ENCODE measurements around the gene TYW1B.
"Not testable (repeated sequence)": the region's sequence is repeated elsewhere in the genome, so short reads cannot be mapped to it uniquely, and the experiment has no call there.

Gene TYW1B

DNA sequence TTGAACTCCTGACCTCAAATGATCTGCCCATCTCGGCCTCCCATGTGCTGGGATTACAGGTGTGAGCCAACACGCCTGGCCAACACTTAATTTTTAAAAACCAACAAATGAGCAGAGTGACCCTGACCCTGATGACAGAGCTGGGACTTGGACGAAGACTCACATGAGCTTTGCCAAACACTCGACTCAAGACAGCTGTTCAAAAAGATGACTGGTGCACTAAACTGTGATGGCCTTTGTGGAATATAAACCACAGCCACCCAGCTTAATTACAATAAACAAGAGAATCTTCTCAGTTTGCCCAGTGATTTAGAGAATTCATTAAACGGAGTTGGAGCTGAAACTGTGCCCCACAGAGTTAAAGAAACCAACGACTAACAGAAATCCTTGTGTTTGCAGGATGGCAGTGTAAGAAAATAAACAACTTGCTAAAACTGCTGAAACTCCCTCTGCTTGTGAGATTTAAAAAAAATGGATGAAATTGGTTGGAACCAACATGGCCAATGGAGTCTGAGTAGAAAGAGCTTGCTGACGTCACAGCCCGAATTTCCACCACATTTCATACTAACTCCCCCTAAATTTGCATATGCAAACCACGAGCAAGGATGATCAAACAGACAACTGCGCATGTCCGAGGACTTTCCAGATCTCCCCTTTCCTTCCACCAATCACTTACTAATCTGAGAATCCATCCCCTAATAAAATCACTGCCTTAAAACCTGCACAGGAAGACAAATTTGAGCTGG, 209.4 kb downstream of the TYW1B start:
- DNase-seq: not testable (repeated sequence)

DNA sequence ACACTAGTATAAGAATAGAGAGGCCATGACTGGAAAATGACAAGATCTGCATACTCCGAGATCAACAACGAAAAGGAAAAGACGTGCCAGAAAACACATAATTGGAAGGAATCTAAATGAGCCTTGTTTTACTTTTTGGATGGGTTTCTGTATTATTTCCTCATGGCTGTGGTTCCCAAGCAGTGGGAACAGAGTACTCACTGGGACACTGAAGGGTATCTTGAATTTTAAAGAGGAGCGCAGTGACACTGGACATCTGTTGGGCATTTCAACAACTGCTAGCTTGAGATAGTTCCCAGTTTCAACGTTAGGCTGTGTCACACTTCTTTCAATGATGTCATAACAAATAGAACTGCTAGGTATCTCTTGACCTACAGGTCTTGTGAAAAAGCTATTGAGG, 218.2 kb downstream of the TYW1B start:
- not testable (repeated sequence) for DNase-seq

DNA sequence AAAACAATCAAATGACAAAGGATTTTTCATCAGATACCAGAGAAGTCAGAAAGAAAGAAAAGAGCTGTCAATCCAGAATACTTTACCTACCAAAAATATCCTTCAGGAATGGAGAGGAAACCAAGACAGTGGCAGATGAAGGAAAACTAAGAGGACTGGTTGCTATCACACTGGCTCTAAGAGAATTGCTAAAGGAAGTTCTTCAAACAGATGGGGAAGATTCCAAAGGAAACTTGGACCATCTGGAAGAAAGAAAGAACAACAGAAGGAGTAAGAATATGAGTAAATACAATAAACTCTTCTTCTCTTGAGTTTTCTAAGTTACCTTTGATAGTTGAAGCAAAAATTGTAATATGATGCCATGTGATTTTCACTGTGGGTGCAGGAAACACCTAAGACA, 220.0 kb downstream of the TYW1B start:
- not testable (repeated sequence) for DNase-seq

GRCh38 chr7:72605863-72606431, 222.1 kb downstream of the TYW1B start:
- not testable (repeated sequence) for DNase-seq

- DNase-seq: not testable (repeated sequence)
Measured at GRCh38 chr7:72604771-72605611, 223.0 kb downstream of the TYW1B start.

DNA sequence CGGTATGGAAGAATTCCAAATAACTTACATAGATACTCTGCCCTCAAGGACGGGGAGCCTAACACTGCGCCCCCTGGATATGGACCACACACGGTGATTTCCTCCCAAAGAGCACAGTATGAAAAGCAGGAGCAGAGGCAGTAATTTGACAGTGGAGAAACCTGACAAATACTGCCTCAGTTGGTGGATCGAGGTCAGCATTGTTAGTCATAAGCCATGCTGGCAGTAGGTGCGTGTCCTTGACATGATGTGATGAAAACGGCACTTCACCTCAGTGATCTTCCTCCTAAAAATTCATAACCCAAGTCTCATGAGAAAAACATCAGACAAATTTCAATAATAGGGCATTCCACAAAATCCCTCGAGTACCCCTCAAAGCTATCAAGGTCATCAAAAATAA, 224.5 kb downstream of the TYW1B start:
- not testable (repeated sequence) for DNase-seq

DNA sequence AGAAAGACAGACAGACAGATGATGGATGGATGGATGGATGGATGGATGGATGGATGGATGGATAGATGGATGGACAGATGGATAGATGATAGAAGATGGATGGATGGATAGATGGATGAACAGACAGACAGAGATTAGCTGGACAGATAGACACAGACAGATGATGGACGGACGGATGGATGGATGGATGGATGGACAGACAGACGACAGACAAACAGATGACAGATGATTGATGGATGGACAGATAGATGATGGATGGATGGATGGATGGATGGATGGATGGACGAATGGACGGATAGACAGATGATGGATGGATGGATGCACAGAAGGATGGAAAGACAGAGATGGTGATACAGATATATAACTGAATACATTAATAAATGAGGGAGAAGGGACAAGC, 224.9 kb downstream of the TYW1B start:
- DNase-seq: no peak

GRCh38 chr7:72601683-72602082, 226.3 kb downstream of the TYW1B start:
- DNase-seq: not testable (repeated sequence)

GRCh38 chr7:72590023-72590422, 238.0 kb downstream of the TYW1B start:
- DNase-seq: not testable (repeated sequence)

DNA sequence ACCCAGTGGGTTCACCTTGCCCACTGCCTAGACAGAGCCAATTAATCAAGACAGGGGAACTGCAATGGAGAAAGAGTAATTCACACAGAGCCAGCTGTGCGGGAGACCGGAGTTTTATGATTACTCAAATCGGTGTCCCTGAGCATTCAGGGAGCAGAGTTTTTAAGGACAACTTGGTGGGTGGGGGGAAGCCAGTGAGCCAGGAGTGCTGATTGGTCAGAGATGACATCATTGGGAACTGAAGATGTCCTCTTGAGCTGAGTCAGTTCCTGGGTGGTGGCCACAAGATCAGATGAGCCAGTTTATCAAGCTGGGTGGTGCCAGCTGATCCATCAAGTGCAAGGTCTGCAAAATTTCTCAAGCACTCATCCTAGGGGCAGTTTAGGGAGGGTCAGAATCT, 240.7 kb downstream of the TYW1B start:
- not testable (repeated sequence) for DNase-seq

GRCh38 chr7:72584576-72584975, 243.4 kb downstream of the TYW1B start:
- DNase-seq: not testable (repeated sequence)

GRCh38 chr7:72583620-72584361, 244.2 kb downstream of the TYW1B start:
- DNase-seq: not testable (repeated sequence)

DNA sequence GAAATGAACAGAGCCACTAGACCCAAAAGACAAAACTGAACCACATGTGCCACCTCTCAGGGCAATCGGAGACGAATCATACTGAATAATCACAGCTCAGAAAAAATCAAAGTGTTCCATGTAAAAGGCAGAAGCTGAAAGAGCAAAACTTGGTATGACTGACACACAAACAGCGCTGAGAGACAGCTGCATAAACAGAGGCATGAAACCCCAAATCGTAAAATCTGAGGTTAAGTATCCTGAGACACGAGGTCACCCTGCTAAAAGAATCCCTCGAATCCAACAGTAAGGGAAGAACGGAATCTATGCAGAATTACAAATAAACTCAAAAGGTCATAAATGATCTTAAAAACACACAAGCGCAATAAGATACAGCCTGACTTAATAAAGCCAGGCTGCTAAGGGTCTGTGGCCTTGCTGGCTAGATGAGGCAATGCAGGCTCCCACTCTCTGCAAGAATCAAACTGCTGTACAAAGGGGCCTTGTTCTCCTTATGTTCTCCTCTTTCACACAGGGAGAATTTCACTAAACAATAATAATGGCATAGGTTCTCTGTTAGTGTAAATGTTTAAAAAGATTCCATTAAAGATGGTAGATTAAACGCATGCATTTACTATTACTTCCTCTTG, 247.7 kb downstream of the TYW1B start:
- not testable (repeated sequence) for DNase-seq

DNA sequence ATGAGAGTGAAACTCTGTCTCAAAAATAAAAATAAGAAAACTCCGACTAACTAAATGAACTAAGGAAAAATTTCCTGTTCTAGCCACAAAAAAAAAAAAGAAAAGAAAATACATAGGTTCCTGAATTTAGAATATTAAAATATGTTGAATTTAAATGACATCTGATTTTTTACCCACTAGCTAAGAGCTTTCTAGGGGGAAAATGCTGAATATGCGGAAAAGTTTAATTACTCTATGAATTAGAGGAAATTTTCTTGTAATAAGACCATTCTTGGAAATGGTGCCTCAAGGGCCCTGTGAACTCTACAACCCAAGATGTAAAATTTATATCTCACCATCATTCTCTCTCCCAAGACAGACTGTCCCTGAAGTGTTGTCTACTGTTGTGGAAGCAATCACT, 250.9 kb downstream of the TYW1B start:
- DNase-seq: no peak

DNA sequence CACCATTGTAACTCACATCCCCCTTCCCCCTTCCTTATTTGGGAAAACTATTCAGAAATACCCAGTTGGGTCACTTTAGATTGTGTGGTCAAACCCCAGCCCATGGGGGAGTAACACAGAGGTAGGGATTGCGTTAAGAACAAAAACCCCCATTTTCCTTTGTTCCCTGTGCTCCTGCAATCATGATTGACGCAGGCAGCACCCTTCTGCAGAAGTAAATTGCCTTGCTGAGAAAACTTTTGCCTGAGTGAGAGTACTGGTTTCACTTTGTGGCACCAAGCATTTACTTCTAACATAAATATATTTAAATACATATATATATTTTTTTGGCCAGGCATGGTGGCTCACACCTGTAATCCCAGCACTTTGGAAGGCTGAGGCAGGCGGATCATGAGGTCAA, 266.0 kb downstream of the TYW1B start:
- not testable (repeated sequence) for DNase-seq

DNA sequence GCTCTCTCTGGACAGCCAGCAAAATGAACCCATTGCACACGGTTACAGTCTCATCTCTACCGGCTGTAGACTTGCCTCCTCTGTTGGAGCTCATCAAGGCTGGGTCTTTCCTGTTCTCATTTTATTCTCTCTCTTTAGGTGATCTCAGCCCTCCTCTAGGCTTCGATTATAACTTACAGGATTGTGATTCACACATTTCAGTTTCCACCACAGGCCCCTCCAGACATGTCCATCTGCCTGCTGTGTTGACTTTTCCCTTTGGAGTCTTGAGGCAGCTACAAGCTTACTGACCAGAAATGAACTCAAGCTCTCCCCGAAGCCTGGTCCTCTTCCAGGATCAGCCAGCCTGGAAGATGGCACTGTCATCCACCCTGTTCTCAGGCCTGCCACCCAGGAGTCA, 268.5 kb downstream of the TYW1B start:
- not testable (repeated sequence) for DNase-seq

- not testable (repeated sequence) for DNase-seq
Measured at GRCh38 chr7:72556733-72557132, 271.3 kb downstream of the TYW1B start.

DNA sequence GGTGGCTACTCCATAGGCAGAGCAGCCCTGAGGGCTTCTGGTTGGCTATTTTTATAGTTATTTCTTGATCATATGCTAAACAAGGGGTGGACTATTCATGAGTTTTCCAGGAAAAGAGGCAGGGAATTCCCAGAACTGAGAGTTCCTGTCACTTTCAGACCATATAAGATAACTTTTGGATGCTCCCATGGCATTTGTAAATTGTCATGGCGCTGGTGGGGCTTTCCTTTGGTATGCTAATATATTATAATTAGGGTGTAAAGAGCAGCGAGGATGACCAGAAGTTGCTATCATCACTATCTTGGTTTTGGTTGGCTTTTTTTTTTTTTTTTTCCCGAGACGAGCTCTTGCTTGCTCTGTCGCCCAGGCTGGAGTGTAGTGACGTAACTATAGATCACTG, 272.8 kb downstream of the TYW1B start:
- DNase-seq: not testable (repeated sequence)

DNA sequence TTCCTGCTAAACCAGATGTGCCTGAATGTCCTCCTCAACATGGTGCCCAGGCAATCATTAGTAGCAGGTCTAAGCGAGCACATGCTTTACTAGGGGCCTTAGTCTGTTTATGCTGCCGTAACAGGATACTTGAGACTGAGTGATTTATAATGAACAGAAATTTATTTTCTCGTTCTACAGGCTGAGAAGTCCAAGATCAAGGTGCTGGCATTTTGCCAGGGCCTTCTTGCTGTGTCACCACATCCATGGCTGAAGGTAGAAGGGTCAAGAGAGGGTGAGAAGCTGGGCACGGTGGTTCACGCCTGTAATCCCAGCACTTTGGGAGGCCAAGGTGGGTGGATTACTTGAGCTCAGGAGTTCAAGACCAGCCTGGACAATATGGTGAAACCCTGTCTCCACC, 273.6 kb downstream of the TYW1B start:
- not testable (repeated sequence) for DNase-seq

DNA sequence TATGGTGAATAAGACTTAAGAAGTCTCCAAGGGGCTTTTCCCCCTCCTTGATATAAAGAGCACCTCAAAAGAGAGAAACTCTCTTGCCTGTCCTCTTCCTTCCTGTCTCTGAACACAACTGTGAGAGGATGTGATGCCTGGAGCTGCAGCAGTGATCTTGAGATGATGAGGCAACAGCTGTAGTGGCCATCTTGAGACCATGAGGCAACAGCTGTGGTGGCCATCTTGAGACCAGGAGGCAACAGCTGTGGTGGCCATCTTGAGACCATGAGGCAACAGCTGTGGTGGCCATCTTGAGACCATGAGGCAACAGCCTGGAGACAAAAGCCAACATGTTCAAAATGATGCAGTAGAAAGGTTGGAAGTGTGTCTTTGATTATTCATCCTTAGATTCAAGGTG, 277.5 kb downstream of the TYW1B start:
- not testable (repeated sequence) for DNase-seq

DNA sequence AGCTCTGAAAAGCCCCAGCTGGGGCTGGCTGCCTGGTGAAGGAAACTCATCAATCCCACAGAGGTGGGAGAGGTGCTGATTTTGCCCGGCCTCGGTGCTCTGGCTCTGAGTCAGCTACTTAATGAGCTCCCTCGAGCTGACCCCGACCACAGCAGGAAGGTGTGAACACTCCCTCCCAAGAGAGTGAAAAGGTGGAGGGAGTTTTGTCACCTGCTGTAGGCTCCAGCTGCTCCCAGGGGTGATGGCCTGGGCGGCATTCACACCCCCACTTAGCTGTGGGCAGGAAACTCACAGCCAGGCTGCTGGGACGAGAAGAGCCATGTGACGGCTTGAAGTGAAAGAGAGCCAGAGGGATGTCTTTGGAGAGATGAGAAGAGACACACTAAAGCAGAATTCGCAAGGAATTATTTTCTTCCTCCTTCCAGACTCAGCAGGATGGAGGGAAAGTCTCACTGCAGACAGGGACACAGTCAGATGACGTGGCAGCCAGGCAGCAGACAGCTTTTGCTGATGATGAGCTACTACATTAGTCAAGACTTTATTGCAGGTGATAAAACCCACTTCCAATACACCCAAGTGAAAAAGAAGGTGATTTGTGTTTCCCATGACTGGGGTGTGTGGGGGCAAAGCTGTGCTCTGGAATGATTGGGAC, 281.3 kb downstream of the TYW1B start:
- DNase-seq: not testable (repeated sequence)

DNA sequence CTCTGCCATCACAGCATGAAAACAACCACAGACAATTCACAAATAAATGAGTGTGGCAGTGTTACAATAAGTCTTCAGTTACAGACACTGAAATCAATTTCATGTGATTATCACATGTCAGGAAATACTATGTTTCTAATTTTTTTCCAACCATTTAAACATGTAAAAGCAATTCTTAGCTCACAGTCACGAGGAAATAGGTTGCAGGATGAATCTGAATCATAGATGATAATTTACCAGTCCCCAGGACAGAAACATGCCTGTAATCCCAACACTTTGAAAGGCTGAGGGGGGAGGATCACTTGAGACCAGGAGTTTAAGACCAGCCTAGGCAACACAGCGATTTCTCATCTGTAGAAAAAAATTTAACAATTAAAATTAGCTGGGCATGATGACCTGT, 283.5 kb downstream of the TYW1B start:
- DNase-seq: not testable (repeated sequence)
